Central memory CD4-positive, alpha-beta T cell (primary cell): ENCODE results near the gene ASIC2.

Experiments used
- DNase-seq: peaks from one replicate; pipeline ENCODE4 v3.0.0; 2022
- total RNA-seq, 3 experiments: gene quantifications; one replicate each; lab custom pipeline; 2026; lab: John Stamatoyannopoulos, UW

ASIC2 gene
- 0 to 0.04 (median 0) reads per million in 3 experiments for total RNA-seq

DNA sequence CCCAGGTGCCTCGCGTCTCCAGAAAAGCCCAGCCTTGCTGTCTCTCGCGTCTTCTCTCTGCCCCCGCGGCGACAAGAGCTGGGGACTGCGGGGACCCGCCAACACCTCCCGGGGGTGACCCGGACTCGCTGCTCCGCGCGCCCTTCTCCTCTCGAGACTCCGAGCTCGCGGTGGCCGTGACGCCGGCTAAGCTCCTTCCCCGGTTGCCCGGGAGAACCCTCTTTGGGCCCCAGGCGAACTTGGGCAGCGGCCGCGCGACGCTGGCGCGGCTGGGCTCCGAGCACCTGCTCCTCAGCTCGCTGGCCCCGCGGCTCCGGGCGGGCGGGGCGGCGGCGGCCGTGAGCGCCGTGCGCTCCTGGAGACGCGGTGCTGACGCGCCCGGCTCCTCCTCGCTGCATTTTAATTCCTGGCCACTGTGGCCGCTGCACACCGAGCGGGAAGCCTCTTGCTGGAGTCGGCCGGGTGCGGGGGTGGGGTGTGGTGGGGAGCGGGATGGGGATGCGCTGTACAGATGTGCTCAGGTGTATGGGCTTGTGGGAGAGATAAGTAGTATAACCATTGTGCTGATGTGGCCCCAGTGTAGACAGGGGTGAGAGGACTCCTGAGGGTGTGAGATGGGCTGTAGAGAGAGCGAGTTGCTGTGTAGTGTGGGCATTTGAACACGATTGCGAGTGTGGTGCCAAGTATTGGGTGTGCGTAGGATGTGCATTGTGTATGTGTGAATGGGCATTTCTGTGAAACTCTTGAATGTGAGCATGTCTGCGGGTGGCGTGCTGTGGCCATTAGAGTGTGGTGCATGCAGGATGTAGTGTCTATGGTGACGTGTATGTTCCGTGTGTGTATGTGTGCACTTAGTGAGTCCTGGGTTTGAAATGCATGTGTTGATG lies at the start of gene ASIC2:
TSS of gene ASIC2 (minus strand) at position 315 of the 887 bp plus-strand sequence.
- DNase-seq, result no peak

DNA sequence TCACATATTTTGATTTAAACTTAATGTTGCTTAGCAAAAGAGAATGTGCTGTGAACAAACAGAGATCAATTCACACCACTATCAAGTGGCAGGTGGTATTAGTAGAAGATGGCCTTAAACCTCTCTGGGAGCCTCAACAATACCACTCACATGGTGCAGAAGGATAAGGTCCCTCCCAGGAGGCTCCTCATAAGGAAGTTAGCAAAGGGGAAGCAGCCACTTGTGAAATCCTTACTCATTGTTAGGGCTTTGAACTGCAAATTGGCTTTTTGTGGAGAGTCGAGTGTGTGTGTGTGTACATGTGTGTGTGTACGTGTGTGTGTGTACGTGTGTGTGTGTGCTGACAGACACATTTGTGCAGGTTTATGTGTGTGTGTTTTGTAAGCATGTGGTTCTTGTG lies 48.9 kb upstream of the ASIC2 start:
- DNase-seq, result no peak

DNA sequence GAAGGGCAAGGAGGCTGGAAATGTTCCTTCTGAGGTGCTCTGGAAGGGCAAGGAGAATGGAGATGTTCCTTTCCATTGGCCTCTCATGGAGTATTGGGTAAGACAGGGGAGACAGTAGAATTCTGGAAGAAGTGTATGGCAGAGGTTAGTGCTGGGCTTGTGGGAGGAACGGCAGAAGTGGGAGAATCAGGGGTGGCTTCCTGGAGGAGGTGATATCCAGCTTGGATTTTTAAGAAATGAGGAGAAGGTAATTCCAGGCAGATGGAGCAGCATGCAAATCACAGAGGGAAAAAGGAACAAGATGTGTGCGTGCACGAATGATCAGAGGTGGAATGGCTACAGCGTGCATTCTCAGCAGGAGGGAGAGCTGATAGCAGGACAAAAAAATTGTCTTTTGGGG lies 45.1 kb upstream of the ASIC2 start:
- DNase-seq, result no peak

DNA sequence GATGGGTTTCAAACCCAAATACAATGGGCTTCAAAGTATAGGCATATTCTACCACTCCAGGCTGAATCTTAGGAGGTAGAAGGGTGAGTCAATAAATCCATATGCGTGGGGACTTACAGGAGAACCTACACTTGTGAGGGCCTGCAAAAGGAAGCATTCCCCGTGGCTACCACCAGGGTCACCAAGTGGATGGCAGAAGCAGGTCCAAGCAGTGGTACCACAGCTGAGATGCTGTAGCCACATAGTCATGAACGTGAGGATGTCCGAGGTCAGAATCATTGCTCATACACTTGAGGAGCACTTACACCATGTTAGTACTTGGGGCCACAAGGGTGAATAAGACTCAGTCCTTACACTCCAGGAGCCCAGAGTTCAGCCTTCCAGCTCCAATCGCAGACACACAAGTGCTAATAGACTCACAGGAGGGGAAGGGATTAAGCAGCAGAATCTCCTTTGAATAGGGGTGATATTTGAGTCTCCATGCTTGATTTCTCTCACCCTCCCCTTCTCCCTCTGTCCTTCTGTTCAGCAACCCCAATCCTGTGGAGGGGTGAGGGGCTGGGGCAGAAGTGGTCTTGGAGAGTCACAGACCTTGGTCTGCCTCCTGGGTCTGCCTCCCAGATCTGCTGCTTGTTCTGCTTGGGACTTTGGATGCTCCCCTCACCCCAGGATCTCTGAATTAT lies 42.5 kb upstream of the ASIC2 start:
- no peak for DNase-seq

DNA sequence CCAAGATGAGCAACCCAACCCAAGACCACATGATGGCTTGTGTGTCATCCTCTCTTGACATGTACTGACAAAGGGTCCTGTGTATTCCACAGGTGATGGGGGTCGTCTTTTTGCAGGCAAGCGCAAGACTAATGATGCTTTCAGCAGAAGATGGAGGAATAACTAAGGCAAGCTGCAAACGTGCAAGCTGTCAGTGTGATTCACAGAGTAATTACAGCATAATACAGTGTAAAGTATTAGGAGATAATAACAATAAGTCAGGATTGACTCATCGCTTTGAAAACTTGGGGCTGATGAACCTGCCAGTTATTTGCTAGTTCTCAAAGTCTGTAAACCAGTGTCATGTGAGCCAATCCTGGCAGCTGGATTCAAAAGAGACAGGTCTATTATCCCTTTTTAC lies 41.6 kb upstream of the ASIC2 start:
- DNase-seq, result no peak

DNA sequence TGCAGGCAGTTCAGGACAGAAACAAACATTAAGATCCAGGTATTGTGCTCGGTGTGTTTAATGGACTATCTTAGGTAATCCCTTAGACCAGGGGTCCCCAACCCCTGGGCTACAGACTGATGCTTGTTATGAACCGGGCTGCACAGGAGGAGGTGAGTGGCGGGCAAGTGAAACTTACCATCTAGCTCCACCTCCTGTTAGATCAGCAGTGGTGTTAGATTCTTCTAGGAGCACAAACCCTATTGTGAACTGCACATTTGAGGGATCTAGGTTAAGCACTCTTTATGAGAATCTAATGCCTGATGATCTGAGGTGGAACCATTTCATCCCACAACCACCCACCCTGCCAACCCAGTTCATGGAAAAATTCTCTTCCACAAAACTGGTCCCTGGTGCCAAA lies 37.8 kb upstream of the ASIC2 start:
- no peak for DNase-seq

DNA sequence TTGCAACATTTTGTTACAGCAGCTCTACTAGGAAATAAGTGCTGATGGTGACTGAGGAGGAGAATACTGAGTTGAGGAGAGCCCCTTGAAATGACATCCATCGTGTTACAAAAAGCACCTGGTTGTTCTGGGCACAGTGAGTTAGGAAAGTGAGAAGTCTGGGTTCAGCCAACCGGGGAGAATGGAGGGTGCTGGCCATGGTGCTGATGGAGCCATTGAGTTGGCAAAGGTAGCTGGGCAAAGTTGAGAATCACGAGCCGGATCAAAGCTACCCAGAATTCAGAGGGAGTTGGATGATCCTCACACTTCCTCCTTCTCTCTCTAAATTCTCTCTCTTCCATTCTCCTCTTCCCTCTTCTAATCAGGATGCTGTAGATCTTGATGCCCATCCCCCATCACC lies 35.0 kb upstream of the ASIC2 start:
- no peak for DNase-seq

DNA sequence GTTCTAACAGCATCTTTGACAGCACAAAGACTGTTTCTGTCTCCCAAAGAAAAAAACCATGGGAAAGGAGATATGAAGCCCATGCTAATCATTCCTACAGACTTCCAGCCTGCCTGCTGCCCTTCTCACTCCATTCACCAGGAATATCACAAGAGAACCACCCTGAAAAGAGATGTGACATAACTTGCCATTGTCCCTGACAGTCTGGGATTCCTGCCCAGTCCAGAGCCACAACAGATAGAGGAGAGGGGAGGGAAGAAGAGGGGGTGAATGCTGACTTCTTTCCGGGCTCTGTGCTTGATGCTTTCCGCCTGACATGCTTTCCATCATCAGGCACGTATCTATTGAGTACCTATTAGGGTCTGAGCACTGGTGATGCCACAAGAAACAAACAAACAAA lies 31.6 kb upstream of the ASIC2 start:
- DNase-seq, result no peak

DNA sequence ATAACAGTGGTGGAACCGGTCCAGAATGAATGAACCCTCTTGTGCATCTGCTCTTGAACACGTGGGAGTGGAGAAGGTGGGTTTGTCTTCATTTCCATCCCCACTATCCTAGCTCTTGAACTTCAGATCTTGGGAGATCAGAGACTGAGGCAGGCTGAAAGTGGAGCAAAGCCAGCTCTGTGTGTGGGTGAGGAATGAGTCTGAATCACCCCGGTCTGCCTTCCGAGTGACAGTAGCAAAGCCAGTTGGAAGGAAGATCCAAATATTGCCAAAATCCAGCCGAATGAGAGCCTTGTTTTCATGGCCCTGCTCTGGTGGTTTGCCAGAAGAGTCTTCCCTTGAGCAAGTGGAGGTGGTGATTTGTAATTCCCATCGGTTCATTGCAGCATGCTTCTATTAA lies 29.0 kb upstream of the ASIC2 start:
- no peak for DNase-seq

DNA sequence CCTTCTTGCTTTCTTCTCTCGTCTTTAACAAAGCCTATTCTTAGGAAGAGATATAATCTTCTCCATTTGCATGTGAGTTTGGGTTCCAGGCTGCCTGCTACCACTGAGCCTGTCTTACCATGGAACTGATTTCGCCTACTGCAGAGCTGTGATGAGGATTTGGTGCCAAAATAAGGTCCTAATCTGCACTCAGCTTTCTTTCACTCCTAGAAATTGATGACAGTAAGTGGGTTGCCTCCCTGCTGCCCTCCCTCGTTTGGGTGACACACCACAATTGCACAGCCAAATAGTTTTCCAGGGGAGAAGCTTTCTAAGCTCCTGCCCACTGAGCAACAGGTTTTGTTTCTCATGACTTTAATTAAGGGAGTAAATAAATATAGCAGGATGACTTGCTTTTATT lies 25.1 kb upstream of the ASIC2 start:
- no peak for DNase-seq

DNA sequence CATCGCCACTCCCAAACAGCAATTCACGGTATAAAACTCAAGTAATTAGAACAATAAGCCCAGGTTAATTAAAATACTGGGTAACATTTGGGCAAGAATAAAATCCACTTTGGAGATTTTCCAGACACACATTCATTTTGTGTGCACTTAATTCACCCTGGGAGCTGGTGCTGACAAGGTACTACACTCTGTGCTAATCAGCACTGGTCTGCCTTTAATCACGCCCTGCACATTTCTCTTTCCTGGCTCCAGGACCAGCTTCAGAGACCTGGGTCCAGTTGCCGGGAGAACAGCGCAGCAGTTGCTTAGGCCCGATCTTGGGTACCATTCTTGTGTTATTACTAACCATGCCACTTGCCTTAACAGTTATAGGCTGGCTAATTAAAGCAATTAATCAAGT lies 23.7 kb upstream of the ASIC2 start:
- no peak for DNase-seq

DNA sequence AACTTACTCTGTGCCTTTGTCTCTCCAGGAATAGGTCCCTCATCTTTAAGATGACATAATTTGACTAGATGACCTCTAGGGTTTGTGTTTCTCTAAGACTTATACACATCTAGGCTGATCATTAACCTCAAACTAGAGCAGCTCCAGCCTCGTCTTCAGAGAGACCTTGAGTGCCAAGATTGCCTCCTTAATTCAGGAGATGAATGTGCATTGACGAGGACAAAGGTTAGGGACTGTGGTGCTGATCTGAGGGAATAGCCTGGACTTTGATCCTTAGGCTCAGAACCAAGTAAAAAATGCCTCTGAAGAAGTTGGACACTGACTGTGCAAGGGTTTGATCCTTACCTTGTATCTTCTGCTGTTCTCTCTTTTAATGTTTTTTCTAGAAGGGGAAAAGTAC lies 17.2 kb upstream of the ASIC2 start:
- no peak for DNase-seq

DNA sequence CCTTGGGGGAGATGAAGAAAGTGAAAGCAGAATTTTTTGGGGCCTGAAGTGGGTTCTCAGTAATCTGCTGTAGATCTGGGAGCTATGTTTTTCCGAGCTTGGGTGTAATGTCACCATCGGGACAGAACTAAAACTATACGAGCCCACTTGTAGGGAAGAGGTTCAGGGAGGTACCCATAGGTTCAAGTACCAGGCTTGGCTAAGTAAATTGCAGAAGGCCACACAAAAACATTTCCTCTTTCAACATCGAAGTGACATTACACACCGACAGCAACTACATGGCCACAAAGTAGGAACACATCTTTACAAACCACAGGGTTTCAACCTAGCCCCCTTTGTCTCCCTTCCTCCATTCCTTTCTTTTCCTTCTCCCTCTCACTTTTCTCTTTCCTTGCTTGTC lies 10.2 kb upstream of the ASIC2 start:
- no peak for DNase-seq

DNA sequence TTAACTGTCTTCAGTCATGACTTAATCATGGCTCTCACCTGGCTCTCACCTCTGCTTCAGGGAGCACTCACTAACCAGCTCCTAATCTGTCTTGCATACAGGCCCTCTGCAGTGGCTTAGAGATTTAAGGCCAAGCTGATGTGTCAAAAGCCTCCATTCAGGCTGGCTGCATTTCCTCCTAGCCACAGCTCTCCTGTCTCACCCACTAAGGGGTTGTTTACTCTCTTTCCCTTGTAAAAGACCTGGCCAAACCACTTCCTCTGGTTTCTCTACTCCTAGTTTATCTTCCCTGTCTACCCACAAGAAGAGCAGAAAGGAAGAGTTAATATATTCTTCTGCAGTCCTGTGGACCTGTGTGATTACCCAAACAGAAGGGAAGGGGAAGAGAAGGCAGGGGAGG lies 9.3 kb upstream of the ASIC2 start:
- no peak for DNase-seq

DNA sequence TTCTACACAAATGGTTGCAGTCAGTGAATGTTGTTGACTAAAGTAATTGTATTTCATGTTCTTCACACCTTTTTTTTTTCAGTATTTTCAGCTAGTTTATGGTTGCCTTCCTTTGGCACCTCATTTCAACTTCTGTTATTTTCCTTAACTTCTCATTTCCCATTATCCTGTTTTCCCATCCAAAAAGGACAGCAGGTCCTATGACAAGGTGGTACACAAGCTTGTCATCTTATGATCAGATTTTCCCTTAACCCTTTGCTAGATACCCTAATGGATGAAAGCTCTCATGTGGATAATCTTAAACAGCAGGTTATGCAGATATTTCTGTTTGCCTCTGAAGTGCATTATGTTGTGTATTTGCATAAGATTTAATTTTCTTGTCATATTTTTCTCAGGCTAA lies 7.1 kb upstream of the ASIC2 start:
- DNase-seq, result no peak

DNA sequence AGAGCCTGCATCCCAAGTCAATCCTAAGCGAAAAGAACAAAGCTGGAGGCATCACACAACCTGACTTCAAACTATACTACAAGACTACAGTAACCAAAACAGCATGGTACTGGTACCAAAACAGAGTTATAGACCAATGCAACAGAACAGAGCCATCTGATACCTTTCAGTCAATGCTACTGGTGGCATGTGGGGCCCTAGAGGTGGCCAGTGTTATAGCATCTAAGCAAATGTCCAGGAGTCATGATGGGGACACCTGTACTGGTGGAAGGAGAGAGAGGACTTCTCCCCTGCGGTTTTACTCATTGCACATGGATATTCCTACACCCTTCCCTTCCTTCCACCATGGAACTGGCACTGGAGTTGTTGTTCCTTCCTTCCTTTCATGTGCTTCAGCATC lies 6.0 kb upstream of the ASIC2 start:
- no peak for DNase-seq

DNA sequence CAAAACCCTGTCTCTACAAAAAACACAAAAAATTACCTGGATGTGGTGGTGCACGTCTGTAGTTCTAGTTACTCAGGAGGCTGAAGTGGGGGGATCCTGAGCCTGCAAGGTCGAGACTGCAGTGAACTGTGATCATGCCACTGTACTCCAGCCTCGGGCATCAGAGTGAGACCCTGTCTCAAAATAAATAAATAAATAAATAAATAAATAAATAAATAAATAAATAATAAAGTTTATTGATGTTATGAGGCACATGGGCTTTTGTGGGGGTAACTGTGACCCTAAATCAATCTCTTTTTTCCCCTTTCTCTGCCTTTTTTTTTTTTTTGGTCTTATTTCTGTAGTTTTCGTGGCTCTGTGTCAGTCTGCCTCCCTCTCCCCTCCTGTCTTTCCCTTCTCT lies 4.5 kb upstream of the ASIC2 start:
- no peak for DNase-seq

DNA sequence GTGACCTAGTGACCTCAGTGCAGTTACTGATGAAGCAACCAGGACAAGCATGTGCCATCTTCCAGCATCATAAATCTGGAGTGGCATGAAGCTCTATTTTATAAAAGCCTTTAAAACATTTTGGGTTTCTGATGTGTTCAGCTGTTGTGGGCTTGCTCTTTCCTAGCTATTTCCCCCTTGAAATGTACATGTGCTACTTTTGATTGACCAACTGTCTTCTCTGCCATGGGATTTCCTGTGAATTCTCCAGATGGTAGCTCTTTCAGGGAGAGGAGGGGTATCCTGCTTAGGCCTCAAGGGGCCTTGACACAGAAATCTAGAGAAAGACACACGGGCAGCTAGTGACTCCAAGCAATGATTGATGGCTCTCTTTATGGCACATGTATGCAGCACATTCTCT lies 1.9 kb upstream of the ASIC2 start:
- DNase-seq, result no peak

DNA sequence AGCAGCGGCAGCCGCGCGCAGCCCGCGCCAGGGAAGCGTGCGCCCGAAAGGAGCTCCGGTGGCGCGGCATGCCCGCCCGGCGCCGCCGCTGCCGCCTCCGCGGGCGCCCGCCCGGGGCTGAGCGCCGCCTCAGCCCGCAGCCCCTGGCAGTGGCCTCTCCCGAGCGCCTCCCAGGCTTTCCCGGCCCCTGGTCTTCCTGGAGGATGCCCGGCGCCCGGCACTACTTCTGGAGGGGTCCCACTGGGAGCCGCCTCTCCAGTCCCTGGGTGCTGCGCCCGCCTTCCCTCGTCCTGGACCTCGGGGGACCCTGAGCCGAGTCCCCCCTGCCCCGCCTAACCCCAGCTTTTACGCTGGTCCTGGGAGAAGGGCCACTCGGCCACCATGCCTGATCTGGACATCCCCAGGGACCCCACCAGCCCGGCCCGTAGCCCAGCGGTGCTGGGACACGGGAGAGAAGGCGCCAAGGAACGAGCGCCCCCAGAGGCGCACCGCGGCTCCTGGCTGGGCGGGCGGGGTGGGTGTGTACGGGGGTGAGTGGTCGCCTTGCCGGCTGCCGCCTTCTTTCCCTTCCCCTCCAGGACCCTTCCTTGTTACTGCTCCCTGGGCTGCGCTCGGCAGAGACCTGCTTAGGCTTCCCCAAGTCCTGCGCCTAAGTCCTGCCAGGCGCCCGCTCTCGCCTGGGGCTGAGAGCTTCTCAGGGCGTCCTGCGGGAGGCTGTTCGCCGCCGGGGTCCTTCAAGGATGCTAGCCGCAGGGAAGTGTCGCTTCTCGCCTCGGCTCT lies 704 bp downstream of the ASIC2 start:
- no peak for DNase-seq

DNA sequence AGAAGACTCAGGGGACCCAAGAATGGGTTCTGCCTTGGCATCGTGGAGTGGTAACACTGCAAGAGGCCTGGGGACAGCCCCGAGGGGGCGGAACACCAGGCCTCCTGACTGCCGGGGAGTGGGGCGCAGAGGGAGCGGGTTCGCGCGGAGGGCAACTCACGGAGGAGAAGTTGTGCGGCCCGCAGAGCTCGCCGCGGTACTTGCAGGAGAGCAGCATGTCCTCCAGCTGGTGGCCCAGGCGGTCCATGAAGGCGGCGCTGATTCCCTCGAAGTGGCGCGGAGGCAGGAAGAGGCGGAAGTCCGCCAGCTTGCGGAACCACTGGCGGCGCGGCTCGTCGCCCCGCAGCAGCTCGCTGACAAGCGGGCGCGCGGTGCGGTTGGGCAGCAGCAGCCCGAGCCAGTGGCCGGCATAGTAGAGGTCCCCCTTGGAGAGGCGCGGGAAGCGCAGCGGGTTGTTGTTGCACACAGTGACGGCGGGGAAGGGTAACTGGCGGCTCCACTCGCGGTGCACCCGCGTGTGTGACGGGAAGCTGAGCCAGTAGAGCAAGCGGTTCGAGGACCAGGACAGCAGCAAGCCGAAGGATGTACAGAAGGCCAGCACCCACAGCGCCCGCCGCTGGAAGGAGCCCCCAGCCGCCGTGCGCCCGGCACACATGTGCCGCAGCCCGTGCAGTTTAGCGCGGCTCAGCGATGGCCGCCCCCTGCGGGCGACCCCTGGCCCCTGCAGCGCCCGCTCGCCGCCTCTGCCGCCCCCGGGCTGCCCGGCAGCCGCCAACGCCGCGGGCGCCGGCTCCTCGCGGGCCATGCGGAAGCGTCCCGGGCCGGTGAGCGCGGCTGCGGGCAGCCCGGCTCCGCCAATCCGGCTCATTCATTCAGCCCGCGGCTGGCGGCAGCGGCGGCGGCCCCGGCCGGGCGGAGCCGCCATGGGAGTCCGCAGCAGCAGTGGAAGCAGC lies 1.6 kb downstream of the ASIC2 start:
- no peak for DNase-seq

DNA sequence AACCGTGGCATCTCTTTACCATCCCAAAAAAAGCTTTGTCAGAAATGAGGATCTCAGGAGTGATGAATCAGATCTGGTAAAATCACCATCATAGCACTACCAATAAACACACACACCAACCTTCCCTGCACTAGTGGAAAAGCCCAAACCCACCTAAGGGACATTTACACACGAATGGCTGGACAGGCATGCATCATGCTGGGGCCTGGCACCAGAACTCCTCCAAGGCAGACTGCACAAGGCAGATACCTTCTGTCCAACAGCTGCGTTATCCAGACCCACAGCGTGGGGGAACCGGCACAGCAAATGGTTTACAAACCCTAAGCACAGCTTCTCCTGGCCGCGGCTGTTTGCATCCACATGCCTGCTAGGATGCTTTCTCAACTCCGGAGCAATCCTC lies 2.8 kb downstream of the ASIC2 start:
- no peak for DNase-seq

DNA sequence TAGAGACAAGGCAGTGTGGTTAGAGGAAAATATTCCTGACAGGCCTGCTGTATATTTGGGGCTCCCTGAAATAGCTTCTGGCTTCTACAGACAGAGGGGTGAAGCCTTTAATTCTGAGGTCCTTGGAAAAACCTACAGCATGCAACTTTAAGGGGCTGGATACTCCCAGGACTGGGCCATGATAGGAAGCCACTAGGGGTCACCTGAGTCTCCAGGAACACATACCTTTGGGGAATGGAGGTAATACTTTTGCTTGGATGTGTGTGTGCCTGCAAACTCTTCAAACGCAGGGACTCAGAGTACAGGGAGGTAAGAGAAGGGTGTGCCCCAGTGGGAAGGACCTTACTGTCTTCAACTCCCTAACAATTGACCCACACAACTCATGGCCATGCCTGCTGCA lies 4.1 kb downstream of the ASIC2 start:
- DNase-seq, result no peak
